Calu3 (cell line): ENCODE measurements around the gene ZNF317. TPM values are rescaled to one million over a fixed set of nuclear protein-coding genes. Genes with fewer than 3 reads are reported as not detected.
A peak's percentile ranks its signal among the peaks of the same experiment; 100 is the strongest.

Experiments
- BruUV-seq: library from RNA; stranded (reverse); fragments of 400-500 nt; replicated peaks from 2 replicates; lab custom pipeline; 2021; lab: Mats Ljungman, UMichigan
- CTCF ChIA-PET: fragments of 300-600 bp; sonication (Branson Sonifier 250); formaldehyde crosslinking; loops from one replicate; lab custom pipeline; 2022; ENCODE audit warnings: antibody characterized with exemption; lab: Charles Lee
- DNase-seq: peaks from one replicate; pipeline ENCODE4 v3.0.0; 2022
- H3K27ac Mint-ChIP-seq: one replicate; pipeline ENCODE4 v1.8.0; 2022; ENCODE audit warnings: mixed read lengths; ENCODE audit not compliant: unreplicated experiment
- H3K27me3 Mint-ChIP-seq: one replicate; pipeline ENCODE4 v1.8.0; 2022; ENCODE audit warnings: mixed read lengths; ENCODE audit not compliant: unreplicated experiment
- H3K36me3 Mint-ChIP-seq: one replicate; pipeline ENCODE4 v1.8.0; 2022; ENCODE audit warnings: mild to moderate bottlenecking, moderate library complexity, mixed read lengths; ENCODE audit not compliant: insufficient read depth, unreplicated experiment
- H3K4me1 Mint-ChIP-seq: one replicate; pipeline ENCODE4 v1.8.0; 2022; ENCODE audit warnings: mild to moderate bottlenecking, low read depth, mixed read lengths; ENCODE audit not compliant: unreplicated experiment
- H3K4me3 Mint-ChIP-seq: one replicate; pipeline ENCODE4 v1.8.0; 2022; ENCODE audit warnings: mild to moderate bottlenecking, low read depth, moderate library complexity, mixed read lengths; ENCODE audit not compliant: unreplicated experiment
- H3K9me3 Mint-ChIP-seq: one replicate; pipeline ENCODE4 v1.8.0; 2022; ENCODE audit warnings: low read depth, mixed read lengths; ENCODE audit not compliant: unreplicated experiment
- intact Hi-C: fragments of 100-400 bp; cut with micrococcal nuclease; formaldehyde crosslinking; loops from one replicate; pipeline ENCODE4 v1.10.0; 2022; ENCODE audit not compliant: unreplicated experiment
- total RNA-seq: library from RNA; stranded (reverse); gene quantifications from 2 replicates; pipeline ENCODE4 v1.2.3, GENCODE V29; 2022
- TF ChIP-seq, protein P1 (sequence below): fragments of 200-600 bp; IDR thresholded peaks from one replicate; pipeline ENCODE4 v1.8.0; 2022; ENCODE audit warnings: antibody characterized with exemption; ENCODE audit not compliant: unreplicated experiment

ZNF317 gene
- total RNA-seq, 1 experiment from 2014 or later, result 26.3 TPM

DNA sequence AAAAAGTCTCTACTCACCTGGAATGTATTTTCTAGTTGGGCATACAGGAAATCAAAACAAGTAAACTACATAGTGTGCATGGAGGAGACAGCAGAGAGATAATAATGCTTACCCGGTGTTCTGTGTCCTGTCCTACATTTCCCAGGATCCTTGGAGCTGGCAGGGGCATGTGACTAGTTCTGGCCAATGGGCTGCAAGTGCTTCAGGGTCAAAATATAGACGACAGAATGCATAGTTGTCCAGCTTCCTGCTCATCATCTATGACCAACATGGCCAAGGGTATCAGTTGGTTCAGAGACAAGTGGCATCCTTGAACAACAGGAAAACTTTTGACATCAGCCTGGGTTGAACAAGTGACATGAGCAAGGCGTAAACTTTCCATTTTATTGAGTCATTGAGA is 8.5 kb downstream of the ZNF317 start:
- CTCF ChIA-PET, result interaction anchor here (0.6 kb wide), 1 partner anchor 129 kb away, joined by 5 read pairs; no protein-coding TSS in a partner anchor
- intact Hi-C loops, result loop anchor here (10.0 kb wide), 1 partner anchor 436 kb away; the partner anchor contains the start of gene ZNF121
- DNase-seq, result no peak
- TF ChIP-seq, protein P1, sequence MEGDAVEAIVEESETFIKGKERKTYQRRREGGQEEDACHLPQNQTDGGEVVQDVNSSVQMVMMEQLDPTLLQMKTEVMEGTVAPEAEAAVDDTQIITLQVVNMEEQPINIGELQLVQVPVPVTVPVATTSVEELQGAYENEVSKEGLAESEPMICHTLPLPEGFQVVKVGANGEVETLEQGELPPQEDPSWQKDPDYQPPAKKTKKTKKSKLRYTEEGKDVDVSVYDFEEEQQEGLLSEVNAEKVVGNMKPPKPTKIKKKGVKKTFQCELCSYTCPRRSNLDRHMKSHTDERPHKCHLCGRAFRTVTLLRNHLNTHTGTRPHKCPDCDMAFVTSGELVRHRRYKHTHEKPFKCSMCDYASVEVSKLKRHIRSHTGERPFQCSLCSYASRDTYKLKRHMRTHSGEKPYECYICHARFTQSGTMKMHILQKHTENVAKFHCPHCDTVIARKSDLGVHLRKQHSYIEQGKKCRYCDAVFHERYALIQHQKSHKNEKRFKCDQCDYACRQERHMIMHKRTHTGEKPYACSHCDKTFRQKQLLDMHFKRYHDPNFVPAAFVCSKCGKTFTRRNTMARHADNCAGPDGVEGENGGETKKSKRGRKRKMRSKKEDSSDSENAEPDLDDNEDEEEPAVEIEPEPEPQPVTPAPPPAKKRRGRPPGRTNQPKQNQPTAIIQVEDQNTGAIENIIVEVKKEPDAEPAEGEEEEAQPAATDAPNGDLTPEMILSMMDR, result no peak
- H3K27me3 Mint-ChIP-seq, result no peaks in the 10 kb centered on the region
- no peak overlapping the region for H3K4me3 Mint-ChIP-seq
- peaks cover 16% of the 10 kb centered on the region for H3K4me1 Mint-ChIP-seq
- BruUV-seq, result no TSS peak
- peaks cover 47% of the 10 kb centered on the region for H3K36me3 Mint-ChIP-seq
- H3K9me3 Mint-ChIP-seq, result peaks cover 29% of the 10 kb centered on the region
- peak overlapping the region; percentile 10 for H3K27ac Mint-ChIP-seq

DNA sequence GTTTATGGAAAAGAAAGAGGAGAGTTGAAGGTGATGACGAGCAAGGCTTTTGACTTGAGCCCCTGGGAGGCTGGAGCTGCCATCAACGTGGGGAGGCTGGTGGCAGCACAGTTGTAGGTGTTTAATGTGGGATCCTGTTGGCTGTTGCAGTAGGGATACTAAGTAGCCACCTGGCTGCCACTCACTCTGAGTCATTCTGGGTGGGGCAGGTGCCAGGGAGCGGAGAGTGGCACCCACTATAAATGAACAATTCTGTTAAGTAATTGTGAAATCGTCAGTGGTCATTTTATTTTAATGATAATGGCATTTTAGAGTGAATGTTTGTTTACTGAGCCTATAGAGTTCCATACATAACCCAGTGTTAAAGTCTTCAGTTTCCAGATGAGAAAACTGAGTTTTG is 9.8 kb downstream of the ZNF317 start:
- H3K4me3 Mint-ChIP-seq, result no peak overlapping the region
- intact Hi-C loops, result loop anchor here (10.0 kb wide), 1 partner anchor 435 kb away; the partner anchor contains the start of gene ZNF121
- TF ChIP-seq, protein P1, result no peak
- H3K9me3 Mint-ChIP-seq, result peaks cover 32% of the 10 kb centered on the region
- no TSS peak for BruUV-seq
- H3K4me1 Mint-ChIP-seq, result peaks cover 16% of the 10 kb centered on the region
- peaks cover 46% of the 10 kb centered on the region for H3K36me3 Mint-ChIP-seq
- H3K27ac Mint-ChIP-seq, result peak overlapping the region; percentile 10
- H3K27me3 Mint-ChIP-seq, result no peaks in the 10 kb centered on the region
- CTCF ChIA-PET, result no interaction called here
- no peak for DNase-seq

DNA sequence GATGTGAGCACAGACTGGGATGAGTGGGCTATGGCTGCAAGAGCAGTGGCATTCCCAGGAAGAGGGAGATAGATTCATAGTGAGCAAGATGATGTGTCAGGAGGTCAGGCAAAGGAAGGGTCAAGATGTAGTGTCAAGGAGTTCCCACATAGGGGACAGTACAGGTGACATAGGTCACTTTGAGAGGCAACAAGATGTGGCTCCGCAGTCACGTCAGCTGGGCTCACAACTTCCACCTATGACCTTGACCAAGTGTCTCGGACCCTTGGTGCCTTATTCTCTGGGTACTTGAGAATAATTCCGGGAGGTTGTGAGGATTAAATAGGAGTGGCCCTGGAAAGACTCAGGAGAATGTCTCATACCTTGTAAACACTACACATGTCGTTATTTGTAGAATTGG is 10.5 kb downstream of the ZNF317 start:
- TF ChIP-seq, protein P1, result no peak
- no peak overlapping the region for H3K4me3 Mint-ChIP-seq
- CTCF ChIA-PET, result no interaction called here
- no peak for DNase-seq
- peaks cover 52% of the 10 kb centered on the region for H3K36me3 Mint-ChIP-seq
- H3K27ac Mint-ChIP-seq, result no peak overlapping the region
- H3K4me1 Mint-ChIP-seq, result peaks cover 16% of the 10 kb centered on the region
- intact Hi-C loops, result no loop called here
- no TSS peak for BruUV-seq
- peaks cover 39% of the 10 kb centered on the region for H3K9me3 Mint-ChIP-seq
- H3K27me3 Mint-ChIP-seq, result no peaks in the 10 kb centered on the region

DNA sequence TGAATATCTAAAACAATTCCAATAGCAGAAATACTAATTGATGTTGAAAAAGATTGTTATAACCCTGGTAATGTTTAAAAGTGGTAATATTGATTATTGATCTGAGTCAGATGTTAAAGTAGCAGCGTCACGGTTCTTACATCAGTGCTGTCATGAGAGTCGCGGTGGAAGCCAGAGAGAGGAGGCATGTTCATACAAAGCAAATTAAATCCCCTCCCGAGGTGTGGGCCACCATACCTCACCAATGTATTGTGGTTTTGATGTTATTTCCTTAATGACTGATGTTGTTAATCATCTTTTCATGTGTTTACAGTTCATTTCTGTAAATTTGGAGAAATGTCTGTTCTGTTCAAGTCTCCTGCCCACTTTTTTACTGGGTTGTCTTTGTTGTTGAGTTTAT is 11.2 kb downstream of the ZNF317 start:
- Mint-ChIP-seq H3K27ac (no peak overlapping the region), H3K36me3 (peaks cover 59% of the 10 kb centered on the region), H3K4me1 (peaks cover 16% of the 10 kb centered on the region), H3K27me3 (no peaks in the 10 kb centered on the region), H3K9me3 (peaks cover 39% of the 10 kb centered on the region), H3K4me3 (no peak overlapping the region)
- intact Hi-C loops, result no loop called here
- CTCF ChIA-PET, result no interaction called here
- TF ChIP-seq, protein P1, result no peak
- DNase-seq, result no peak
- BruUV-seq, result no TSS peak
